GM18909 (cell line): ENCODE measurements around the gene PTPRCAP.
A peak's percentile ranks its signal among the peaks of the same experiment; 100 is the strongest.
"Not testable (repeated sequence)": the region's sequence is repeated elsewhere in the genome, so short reads cannot be mapped to it uniquely, and the experiment has no call there.

ENCODE experiments used
- ATAC-seq: cut with Tn5 transposase; IDR thresholded peaks from one replicate; pipeline ENCODE4 v1.9.1; 2021; ENCODE audit warnings: mild to moderate bottlenecking; ENCODE audit not compliant: unreplicated experiment, poor library complexity

Gene PTPRCAP

DNA sequence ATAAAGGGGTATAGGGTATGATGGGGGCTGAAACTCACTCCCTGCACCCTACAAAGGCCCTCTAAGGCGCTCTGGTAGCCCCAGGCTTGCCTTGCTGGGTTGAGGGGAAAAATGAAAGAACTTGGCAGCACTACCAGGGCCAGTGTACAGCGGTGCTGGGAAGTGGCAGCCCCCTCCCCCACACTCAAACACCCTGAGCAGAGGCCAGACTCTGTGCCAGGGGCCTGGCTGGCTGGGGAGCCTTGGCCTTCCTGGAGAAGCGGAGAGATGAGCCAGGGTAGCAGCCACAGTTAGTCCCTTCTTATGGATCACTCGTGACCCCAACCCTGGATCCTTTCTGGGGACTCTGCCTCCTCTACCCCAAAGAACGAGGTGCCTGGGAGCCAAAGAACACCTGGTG lies 28.9 kb upstream of the PTPRCAP start:
- ATAC-seq, result no peak

DNA sequence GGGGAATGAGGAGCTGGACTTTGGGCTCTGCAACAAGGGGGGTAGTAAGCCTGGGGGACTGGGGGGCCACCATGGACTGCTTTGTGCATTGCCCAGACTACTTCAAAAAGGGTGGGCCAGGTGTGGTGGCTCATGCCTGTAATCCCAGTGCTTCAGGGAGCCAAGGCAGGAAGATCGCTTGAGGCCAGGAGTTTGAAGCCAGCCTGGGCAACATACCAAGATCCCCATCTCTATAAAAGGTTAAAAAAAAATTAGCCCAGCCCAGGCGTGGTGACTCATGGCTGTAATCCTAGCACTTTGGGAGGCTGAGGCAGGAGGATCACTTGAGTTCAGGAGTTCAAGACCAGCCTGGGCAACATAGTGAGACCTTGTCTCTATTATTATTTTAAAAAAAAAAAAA lies 28.0 kb upstream of the PTPRCAP start:
- not testable (repeated sequence) for ATAC-seq

DNA sequence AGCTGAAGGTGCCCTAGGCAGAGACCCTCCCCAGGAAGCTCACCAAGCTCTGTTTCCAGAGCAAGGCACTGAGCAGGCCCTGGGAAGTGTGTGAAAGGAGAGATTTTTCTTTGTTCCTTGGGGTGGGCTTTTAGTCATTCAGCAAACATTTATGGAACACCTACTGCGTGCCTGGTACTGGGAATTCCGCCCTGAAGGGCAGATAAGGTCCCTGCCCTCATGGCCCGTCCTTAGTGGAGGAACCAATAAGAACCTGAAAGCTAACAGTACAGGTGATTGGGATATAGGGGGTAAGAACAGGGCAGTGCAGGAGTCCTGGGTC lies 27.7 kb upstream of the PTPRCAP start:
- ATAC-seq, result no peak

DNA sequence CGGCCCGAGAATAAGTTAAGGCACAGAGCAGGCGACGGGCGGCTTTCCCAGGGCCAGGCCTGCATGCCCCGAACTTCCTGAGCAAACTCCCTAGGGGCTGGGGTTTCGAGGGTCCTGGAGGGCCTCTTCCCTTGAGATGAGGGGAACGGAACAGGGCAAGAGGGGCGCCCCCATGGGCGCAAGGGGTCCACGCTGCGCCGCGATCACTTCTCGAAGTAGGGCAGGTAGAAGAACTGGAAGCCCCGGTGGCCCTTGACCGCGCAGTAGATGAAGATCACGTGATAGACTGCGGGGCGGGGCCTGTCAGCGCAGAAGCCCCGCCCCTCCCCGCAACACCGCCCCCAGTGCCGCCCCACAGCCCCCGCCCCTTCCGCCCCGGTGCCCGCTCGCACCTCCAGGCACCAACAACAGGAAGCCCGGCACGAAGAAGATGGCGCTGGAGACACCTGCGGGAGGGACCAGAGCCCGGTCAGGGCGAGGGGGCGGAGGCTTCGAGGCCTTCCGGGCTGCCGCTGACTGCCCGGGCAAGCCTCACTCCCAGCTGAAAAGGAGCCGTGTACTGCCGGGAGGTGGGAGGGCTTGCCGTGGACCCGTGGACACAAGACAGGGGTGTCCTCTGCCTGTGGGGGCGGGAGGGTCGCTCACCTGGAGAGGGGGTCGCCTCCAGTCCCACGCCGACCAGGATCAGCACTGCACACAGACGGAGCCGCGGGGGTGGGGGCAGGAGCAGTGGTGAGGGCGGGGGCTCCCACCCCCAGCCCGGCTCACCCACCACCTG lies 27.1 kb upstream of the PTPRCAP start:
- peak; percentile 50 for ATAC-seq

DNA sequence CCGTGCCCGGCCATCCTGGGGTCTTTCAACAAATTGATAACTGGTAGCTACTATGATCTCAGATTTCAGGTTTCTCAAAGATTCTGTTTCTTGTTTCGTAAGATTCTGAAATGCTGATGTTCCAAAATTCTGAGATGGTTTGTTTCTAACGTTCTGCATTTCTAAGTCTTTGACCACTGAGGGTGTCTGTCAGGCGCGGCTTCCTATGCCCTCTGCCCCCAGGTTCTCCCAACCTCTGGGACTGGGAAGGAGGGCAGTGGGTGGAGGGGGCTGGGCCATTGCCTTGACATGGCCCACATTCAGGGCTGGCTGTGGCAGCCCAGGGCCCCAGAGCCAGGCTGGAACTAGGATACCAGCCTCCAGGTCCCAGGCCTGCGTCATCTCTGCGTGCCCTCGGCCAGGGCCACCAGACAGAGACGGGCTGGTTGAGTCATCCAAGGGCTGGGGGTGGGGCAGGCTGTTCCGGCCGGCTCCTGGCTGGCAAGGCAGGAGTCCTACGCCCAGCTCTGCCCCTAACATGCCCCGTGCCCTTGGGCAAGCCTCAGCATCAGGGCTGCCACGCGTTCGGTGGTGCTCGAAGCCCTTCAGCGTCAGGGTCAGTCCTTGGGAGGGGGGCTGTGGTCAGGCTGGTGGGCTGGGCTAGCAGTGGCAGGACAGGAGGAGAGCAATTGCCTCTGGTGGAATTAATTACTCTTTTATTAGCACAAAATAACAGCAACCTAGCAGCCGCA lies 26.4 kb upstream of the PTPRCAP start:
- ATAC-seq, result no peak

DNA sequence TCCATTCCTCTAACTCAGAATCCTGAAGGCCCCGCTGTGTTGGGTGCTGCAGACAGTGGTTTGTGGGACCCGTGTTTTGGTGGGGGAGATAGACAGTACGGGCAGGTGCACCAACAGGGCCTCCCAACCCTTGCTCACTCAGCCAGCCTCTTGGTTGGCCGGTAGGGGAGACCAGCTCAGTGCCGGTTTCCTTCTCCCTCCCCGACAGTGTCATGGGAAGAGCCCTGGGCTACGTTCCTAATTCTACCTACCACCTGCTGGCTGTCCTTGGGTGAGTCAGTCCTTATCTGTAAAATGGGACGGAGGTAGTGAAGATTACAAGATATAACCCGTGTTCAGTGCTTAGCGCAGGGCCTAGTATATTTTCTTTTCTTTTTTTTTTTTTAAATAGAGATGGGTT lies 25.7 kb upstream of the PTPRCAP start:
- ATAC-seq, result no peak

DNA sequence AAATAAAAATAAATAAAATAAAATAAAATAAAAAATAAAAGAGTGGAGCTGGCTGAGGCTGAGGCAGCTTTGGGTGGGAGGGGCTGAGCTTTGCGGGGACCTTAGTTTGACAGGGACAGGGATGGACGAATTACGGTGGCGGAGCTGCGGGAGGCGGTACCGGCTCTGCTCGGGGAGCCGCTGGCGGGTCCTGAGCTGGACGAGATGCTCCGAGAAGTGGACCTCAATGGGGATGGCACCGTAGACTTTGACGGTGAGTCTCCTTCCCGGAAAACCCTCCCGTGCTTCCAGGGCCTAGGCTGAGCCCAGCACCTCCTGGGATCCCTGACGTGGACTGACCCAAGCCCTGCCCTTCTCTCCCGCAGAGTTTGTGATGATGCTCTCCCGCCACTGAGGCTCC lies 20.8 kb upstream of the PTPRCAP start:
- no peak for ATAC-seq

DNA sequence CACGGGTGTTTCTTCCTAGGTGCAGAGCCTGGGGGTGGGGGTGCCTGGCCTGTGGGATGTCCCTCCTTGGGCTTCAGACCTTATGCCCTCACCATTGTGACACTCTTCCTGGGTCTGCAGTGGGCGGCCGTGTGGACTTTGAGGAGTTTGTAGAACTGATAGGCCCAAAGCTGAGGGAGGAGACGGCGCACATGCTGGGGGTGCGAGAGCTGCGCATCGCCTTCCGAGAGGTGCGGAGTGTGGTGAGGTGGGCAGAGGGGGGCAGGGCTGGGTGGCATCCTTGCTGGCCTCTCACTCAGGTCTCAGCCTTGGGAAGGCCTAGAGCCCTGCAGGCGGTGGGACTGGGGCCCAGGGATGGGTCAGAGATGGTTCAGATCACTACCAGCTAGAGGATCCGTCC lies 20.0 kb upstream of the PTPRCAP start:
- no peak for ATAC-seq

DNA sequence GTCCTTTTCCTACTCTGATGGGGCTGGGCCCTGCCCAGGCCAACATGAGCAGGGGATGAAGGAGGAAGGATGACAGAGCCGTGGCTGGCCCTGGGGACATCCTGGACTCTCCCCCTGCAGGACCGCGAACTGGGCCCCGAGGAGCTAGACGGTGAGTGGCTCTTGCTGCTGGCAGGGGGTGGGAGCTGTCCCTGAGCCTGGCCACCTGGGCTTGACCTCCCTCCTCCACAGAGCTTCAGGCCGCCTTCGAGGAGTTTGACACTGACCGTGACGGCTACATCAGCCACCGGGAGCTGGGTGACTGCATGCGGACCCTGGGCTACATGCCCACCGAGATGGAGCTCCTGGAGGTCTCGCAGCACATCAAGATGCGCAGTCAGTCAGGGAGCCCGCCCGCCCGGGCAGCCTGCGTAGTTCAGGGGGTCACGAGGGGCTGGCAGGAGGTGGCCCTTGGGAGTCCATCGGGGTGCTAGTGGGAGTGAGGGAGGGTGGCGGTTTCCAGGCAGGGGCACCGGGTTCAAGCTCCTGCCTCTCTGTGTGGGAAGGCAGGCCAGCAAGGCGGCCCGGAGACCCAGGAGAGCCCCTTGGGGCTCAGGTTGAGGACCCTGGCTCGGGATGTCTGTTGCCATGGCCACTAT lies 18.7 kb upstream of the PTPRCAP start:
- ATAC-seq, result no peak

DNA sequence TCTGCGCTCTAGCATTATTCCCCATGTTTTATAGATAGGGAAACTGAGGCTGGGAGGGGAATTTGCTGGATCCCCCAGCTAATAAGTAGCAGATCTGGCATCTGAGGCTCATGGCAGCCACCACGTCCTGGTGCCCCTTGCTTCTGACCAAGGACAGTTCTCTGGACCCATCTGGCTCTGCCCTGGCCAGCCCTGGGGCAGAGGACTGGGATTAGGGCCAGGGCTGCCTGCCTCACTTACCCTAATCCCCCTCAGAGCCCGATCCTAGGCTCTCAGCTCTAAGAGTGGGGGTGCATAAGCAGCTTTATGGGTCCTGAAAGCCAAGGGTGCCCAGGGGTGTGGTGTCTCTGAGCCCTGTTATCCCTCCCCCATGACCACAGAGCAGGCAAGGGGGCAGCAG lies 17.6 kb upstream of the PTPRCAP start, which contains the start of gene CABP4:
Gene CABP4, plus strand, starts transcription at position 301 of the 400 bp plus-strand sequence. Its CDS starts 70 bp downstream, at position 371.
- no peak for ATAC-seq

DNA sequence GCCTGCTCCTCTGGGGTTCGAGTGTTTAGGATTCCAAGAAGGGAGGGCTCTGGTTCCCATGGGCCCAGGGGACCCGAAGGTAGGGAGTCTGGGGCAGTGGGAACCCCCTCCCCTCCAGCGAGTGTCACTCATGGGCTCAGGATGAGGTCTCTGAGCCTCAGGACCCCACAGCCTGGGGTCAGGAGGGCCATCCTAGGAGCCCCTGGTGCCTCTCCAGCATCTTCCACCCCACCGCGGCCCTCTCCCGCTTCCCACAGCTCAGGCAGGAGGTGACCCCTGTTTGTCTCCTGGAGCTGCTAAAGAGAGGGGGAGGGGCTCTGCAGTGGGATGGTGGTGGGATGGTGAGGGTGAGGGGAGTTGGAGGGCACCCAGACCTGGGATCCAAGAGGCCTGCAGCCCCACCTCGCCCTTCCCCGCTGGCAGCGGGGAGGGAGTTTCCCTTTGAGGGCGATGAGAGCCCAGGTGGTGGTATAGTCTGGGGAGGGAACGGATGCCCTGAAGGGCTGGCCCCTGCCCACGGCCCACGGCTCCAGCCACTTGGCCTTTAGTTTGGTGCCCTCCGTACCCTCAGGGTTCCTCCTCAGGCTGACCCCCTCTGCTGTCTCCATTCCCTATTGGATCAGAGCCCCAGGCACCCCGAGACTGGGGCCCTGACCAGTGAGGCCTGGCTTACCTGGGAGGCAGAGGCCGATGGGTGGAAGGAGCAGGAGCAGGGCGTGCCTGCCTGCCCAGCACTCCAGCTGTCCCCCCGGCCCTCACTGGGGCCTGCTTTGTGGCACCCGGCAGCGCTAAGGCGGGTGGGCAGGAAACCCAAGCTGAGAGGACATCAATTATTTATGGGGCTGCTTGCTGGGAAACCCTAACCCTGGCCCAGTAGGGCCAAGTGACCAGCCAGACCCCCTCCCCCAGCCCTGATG lies 16.6 kb upstream of the PTPRCAP start:
- ATAC-seq, result no peak

DNA sequence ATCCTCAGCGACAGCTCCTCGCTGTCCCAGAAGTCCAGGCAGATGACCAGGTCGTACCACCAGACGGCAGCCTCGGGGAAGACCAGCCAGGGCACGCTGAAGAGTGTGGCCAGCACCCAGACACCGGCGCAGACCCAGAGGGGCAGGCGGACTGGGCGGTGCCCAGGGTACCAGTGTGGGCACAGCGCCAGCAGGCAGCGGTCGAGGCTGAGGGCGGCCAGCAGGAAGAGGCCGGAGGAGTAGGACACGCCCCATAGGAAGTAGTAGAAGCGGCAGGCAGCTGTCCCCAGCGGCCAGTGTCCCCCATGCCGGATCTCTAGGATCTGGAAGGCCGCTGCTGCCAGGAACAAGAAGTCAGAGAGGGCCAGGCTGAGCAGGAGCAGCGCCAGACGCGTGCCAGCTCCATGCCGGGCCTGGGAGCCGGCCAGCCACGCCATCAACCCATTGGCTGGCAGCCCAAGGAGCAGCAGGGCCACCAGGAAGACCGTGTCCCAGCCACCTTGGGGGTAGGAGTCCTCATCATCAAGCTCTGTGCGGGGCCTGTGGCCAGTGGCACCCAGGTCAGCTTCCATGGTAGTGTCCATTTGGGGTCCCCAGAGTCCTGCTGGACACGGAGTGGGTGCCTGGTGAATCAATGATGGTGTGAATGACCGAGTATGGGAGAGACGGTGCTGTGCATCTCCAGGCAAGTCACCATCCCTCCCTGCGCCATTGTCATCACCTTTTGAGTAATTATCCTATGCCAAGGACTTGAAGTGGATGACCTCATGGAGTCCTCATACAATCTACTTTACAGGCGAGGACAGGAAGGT lies 14.9 kb upstream of the PTPRCAP start, which contains the start of gene GPR152:
Gene GPR152, minus strand, starts transcription at position 589 of the 812 bp plus-strand sequence. Its CDS starts 5 bp downstream, at position 584.
- ATAC-seq, result no peak

DNA sequence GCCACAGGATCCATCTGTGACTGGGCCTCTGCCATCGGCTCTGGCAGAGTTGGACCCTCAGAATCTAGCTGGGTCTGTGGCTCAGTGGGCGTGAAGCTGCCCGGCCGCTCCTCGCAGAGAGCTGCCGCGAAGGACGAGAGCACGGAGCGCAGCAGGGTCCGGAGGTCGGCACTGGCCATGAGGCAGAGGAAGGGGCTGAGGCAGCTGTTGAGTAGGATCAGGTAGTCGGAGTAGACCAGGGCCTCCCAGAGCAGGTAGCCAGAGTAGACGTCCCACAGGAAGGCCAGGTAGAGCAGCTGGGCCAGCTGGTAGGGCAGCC lies 14.1 kb upstream of the PTPRCAP start:
- ATAC-seq, result no peak

DNA sequence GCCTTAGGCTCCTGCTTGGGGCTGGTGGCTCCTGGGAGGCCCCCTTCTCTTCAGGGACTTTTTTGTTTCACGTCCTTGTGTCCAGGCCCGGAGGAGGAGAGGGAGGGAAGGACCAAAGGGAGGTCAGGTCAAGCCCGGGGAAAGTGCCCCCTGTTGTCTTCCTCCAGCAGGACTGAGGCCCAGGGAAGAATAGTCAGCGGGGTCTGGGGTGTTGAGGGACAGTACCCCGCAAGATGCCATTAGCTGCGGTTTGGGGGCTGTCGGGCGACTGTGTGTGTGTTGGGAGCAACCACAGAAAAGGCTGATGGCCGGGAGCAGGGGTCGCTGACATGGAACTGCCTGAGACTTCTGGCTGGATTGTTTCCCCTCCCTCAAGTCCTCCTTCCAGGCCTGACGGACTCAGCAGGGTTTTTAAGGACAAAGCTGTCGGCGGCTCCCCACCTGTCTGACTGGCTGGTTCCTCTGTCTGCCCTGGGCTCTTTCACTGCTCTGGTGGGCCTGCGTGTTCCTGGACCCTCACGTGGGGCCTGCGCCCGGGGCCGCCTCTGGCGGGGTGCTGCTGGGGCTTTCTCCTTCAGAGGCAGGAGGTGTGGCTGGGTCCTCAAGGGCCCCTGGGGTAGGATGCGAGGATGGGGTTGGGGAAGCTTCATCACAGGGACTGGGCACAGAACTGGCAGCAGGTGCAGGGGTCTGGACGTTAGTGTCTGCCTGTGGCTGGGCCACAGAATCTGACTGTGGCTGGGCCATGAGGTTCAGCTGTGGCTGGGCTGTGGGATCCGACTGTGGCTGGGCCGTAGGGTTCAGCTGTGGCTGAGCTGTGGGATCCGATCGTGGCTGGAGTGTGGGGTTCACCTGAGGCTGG lies 13.5 kb upstream of the PTPRCAP start:
- no peak for ATAC-seq

DNA sequence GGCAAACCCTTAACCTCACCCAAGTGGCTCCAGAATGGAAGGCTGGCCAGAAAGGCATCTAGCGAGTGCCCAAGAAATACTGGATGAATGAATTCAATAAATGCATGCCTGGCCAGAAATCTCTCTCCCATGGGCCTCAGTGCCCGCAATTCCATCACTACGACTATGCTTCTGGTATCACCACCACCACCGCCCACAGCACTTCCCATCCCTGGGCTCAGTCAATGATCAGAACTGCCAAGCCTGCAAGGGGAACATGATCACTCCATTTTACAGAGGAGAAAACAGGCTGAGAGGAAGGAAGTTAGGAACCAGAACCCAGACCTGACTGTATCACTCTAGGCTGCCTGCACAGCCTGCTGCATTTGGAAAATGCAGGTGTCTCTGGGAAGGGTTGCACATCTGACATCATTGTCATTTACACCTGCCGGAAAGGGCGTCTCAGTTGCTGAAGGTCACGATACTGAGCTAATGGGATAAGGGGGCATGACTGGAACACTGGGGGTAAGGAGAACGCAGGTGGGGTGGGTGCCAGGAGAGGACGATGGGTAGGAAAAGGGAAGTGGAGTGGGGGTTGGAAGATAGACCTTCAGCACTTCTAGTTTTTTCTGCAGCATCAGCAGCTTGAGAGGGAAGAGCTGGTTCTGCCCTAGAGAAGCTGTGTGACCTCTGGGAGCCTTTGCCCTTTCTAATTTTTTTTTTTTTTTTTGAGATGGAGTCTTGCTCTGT lies 11.8 kb upstream of the PTPRCAP start:
- ATAC-seq, result no peak

DNA sequence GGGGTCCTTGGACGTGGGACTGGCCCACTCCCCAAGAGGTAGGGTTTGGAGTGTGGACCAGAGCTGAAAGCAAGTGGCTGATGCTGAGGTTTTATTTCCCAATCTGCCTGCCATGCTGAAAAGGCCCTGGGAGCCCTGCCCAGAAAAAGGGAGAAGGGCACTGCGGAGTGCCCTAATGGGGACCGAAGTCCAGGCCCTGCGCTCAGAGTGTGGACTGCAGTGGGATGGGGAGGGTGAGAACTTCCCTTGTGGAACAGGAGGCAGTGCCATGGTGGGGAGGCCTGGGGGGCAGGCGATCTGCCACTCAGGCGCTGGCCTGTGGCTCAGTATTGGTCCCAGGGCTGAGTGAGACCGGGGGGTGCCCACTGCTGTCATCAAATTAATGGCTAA lies 10.7 kb upstream of the PTPRCAP start:
- ATAC-seq, result no peak

DNA sequence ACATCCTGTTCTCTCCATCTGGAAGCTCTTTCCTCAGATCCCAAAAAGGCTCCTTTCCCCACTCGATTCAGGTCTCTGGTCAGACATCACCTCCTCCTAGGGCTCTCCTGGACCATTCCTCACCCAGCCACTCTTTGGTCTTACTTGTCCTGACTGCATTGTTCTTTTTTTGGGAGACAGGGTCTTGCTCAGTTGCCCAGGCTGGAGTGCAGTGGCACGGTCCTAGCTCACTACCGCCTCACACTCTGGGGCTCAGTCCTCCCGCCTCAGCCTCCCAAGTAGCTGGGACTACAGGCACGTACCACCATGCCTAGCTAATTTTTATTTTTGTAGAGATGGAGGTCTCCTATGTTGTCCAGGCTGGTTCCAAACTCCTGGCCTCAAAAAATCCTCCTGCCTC lies 8.0 kb upstream of the PTPRCAP start:
- no peak for ATAC-seq
